Stimulated activated CD4-positive, alpha-beta T cell treated with anti-CD3 and anti-CD28 coated beads, Interleukin-2, amount 100 ng/mL, for 48 hours (primary cell): ENCODE data around the gene PPP2R5C.
"Not testable (repeated sequence)": the region's sequence is repeated elsewhere in the genome, so short reads cannot be mapped to it uniquely, and the experiment has no call there.

Experiments used
- DNase-seq, 2 donors: peaks; one replicate each; pipeline ENCODE4 v3.0.0-alpha.2; 2020

The PPP2R5C gene

GRCh38 chr14:101727611-101728366, 33.7 kb upstream of the PPP2R5C start:
- DNase-seq = no peak

GRCh38 chr14:101728367-101728742, 33.2 kb upstream of the PPP2R5C start:
- no peak for DNase-seq

- DNase-seq = no peak
These were observed 32.1 kb upstream of the PPP2R5C start for GRCh38 chr14:101729382-101729781.

- DNase-seq = not testable (repeated sequence)
These were observed 31.4 kb upstream of the PPP2R5C start for GRCh38 chr14:101730157-101730556.

GRCh38 chr14:101730626-101731186, 30.8 kb upstream of the PPP2R5C start:
- DNase-seq = no peak

GRCh38 chr14:101731187-101732080, 30.1 kb upstream of the PPP2R5C start:
- peak; percentile 69 to 72 for DNase-seq

- DNase-seq = no peak
These were observed 29.4 kb upstream of the PPP2R5C start for GRCh38 chr14:101732118-101732517.

GRCh38 chr14:101733211-101733610, 28.3 kb upstream of the PPP2R5C start:
- no peak for DNase-seq

- DNase-seq = no peak
These were observed 27.2 kb upstream of the PPP2R5C start for GRCh38 chr14:101734246-101734847.

GRCh38 chr14:101735453-101735852, 26.1 kb upstream of the PPP2R5C start:
- DNase-seq = no peak

- DNase-seq = no peak
These were observed 25.4 kb upstream of the PPP2R5C start for GRCh38 chr14:101736071-101736470.

GRCh38 chr14:101736585-101736984, 24.9 kb upstream of the PPP2R5C start:
- DNase-seq = no peak

GRCh38 chr14:101737414-101738339, 23.8 kb upstream of the PPP2R5C start:
- DNase-seq = no peak

GRCh38 chr14:101738703-101739320, 22.7 kb upstream of the PPP2R5C start:
- DNase-seq = no peak

GRCh38 chr14:101739446-101740141, 21.9 kb upstream of the PPP2R5C start:
- no peak for DNase-seq

GRCh38 chr14:101740981-101741380, 20.5 kb upstream of the PPP2R5C start:
- no peak for DNase-seq

- no peak for DNase-seq
These were observed 17.8 kb upstream of the PPP2R5C start for GRCh38 chr14:101743701-101744100.

- not testable (repeated sequence) for DNase-seq
These were observed 17.1 kb upstream of the PPP2R5C start for GRCh38 chr14:101744382-101744781.

GRCh38 chr14:101749756-101750155, 11.8 kb upstream of the PPP2R5C start:
- DNase-seq = not testable (repeated sequence)

GRCh38 chr14:101754893-101755292, 6.6 kb upstream of the PPP2R5C start:
- no peak for DNase-seq
